Ascending aorta (tissue), 2 donors: ENCODE results near the gene XPO5. TPM values are rescaled to one million over a fixed set of nuclear protein-coding genes. Genes with fewer than 3 reads are reported as not detected.

ENCODE experiments used
- DNase-seq, 2 donors: peaks; one replicate each; pipeline ENCODE4 v3.0.0-alpha.2; 2019; ENCODE audit warnings: low spot score in 2 of 2
- H3K27ac ChIP-seq, 2 donors: fragments of 200-600 bp; sonication (generic); one replicate each; pipeline ENCODE4 v1.5.1; 2016 to 2017; ENCODE audit warnings: mild to moderate bottlenecking in 1 of 2
- H3K27me3 ChIP-seq: fragments of 200-600 bp; sonication (generic); one replicate; pipeline ENCODE4 v1.5.1; 2017
- H3K36me3 ChIP-seq, 2 donors: fragments of 200-600 bp; sonication (generic); one replicate each; pipeline ENCODE4 v1.5.1; 2016
- H3K4me1 ChIP-seq, 2 donors: fragments of 200-600 bp; sonication (generic); one replicate each; pipeline ENCODE4 v1.5.1; 2016 to 2017; ENCODE audit warnings: mild to moderate bottlenecking in 1 of 2
- H3K4me3 ChIP-seq, 2 donors: fragments of 200-600 bp; sonication (generic); one replicate each; pipeline ENCODE4 v1.5.1; 2016 to 2017; ENCODE audit warnings: mild to moderate bottlenecking in 1 of 2
- H3K9me3 ChIP-seq, 2 donors: fragments of 200-600 bp; sonication (generic); one replicate each; pipeline ENCODE4 v1.5.1; 2016
- CTCF ChIP-seq, 3 experiments: fragments of 200-600 bp in 2 of 3; fragments of 450-650 bp in 1 of 3; sonication (generic) in 2 of 3; IDR thresholded peaks; one replicate each; pipeline ENCODE4 v1.5.1; 2016 to 2019; ENCODE audit warnings: antibody characterized with exemption in 3 of 3, mild to moderate bottlenecking in 1 of 3, moderate library complexity in 1 of 3
- intact Hi-C: fragments of 100-400 bp; cut with DNase I; formaldehyde crosslinking; loops from one replicate; pipeline ENCODE4 v1.15.1; 2023
- total RNA-seq: library from RNA; depleted of rRNA; stranded (reverse); fragments of >200 nt; gene quantifications from one replicate; pipeline ENCODE4 v1.1.0, GENCODE V29; 2016

The XPO5 gene
- total RNA-seq, 1 donor from 2014 or later, result 21.4 TPM

- no peak overlapping the region for H3K4me3 ChIP-seq
- H3K4me1 ChIP-seq, result no peaks in the 10 kb centered on the region
- no peaks in the 10 kb centered on the region for H3K27me3 ChIP-seq
- H3K27ac ChIP-seq, result no peak overlapping the region
- DNase-seq, result no peak
- H3K9me3 ChIP-seq, result no peaks in the 10 kb centered on the region
- intact Hi-C loops, result no loop called here
- H3K36me3 ChIP-seq, result peaks cover 16 to 62% of the 10 kb centered on the region in 2 donors
- no peak for TF ChIP-seq CTCF (IDR thresholded peaks at IDR 0.05)
Observed at GRCh38 chr6:43610431-43610830, 34.6 kb upstream of the XPO5 start.

GRCh38 chr6:43609402-43609801 is 33.6 kb upstream of the XPO5 start:
- Histone ChIP-seq H3K36me3 (peaks cover 16 to 60% of the 10 kb centered on the region in 2 donors), H3K4me3 (no peak overlapping the region), H3K27me3 (no peaks in the 10 kb centered on the region), H3K27ac (no peak overlapping the region), H3K4me1 (no peaks in the 10 kb centered on the region), H3K9me3 (no peaks in the 10 kb centered on the region)
- intact Hi-C loops, result loop anchor here (2.0 kb wide), 1 partner anchor 469 kb away; no protein-coding TSS in a partner anchor
- TF ChIP-seq CTCF (IDR thresholded peaks at IDR 0.05), result no peak
- DNase-seq, result no peak

GRCh38 chr6:43608807-43609206 is 33.0 kb upstream of the XPO5 start:
- intact Hi-C loops, result loop anchor here (2.0 kb wide), 1 partner anchor 470 kb away; no protein-coding TSS in a partner anchor
- Histone ChIP-seq H3K4me3 (no peak overlapping the region), H3K4me1 (no peaks in the 10 kb centered on the region), H3K27me3 (no peaks in the 10 kb centered on the region), H3K9me3 (no peaks in the 10 kb centered on the region), H3K36me3 (peaks cover 11 to 58% of the 10 kb centered on the region in 2 donors), H3K27ac (no peak overlapping the region)
- no peak for DNase-seq
- TF ChIP-seq CTCF (IDR thresholded peaks at IDR 0.05), result no peak

GRCh38 chr6:43608310-43608763 is 32.5 kb upstream of the XPO5 start:
- peak in 1 of 2 donors; percentile 80 for DNase-seq
- H3K36me3 ChIP-seq, result peaks cover 13 to 60% of the 10 kb centered on the region in 2 donors
- intact Hi-C loops, result loop anchor here (2.0 kb wide), 1 partner anchor 470 kb away; no protein-coding TSS in a partner anchor
- H3K9me3 ChIP-seq, result no peaks in the 10 kb centered on the region
- H3K27ac ChIP-seq, result no peak overlapping the region
- peak; percentile 35 to 76 (median 71) for TF ChIP-seq CTCF (IDR thresholded peaks at IDR 0.05)
- no peaks in the 10 kb centered on the region for H3K4me1 ChIP-seq
- no peak overlapping the region for H3K4me3 ChIP-seq
- H3K27me3 ChIP-seq, result no peaks in the 10 kb centered on the region

- peaks cover 29 to 68% of the 10 kb centered on the region in 2 donors for H3K36me3 ChIP-seq
- no peaks in the 10 kb centered on the region for H3K9me3 ChIP-seq
- intact Hi-C loops, result no loop called here
- no peaks in the 10 kb centered on the region for H3K4me1 ChIP-seq
- no peaks in the 10 kb centered on the region for H3K27me3 ChIP-seq
- no peak for TF ChIP-seq CTCF (IDR thresholded peaks at IDR 0.05)
- no peak for DNase-seq
- no peak overlapping the region for H3K4me3 ChIP-seq
- no peak overlapping the region for H3K27ac ChIP-seq
Observed at GRCh38 chr6:43606019-43606418, 30.2 kb upstream of the XPO5 start.

GRCh38 chr6:43604174-43604573 is 28.3 kb upstream of the XPO5 start:
- TF ChIP-seq CTCF (IDR thresholded peaks at IDR 0.05), result no peak

More at GRCh38 chr6:43604174-43604573, 28.3 kb upstream of the XPO5 start:
- intact Hi-C loops, result no loop called here
- H3K9me3 ChIP-seq, result no peaks in the 10 kb centered on the region
- peaks cover 26 to 62% of the 10 kb centered on the region in 2 donors for H3K36me3 ChIP-seq
- DNase-seq, result no peak
- no peak overlapping the region for H3K4me3 ChIP-seq
- H3K4me1 ChIP-seq, result no peaks in the 10 kb centered on the region
- H3K27me3 ChIP-seq, result no peaks in the 10 kb centered on the region
- H3K27ac ChIP-seq, result no peak overlapping the region
